KBM-7 (cell line): Measurements from ENCODE around the gene ACBD5.
"Not testable (repeated sequence)": the region's sequence is repeated elsewhere in the genome, so short reads cannot be mapped to it uniquely, and the experiment has no call there.

Source experiments
- DNase-seq: peaks from one replicate; pipeline ENCODE4 v3.0.0-alpha.2; 2015
- in situ Hi-C: fragments of 300-500 bp; cut with MboI; formaldehyde crosslinking; loops from 2 replicates; pipeline ENCODE4 v1.14.3; 2020; ENCODE audit warnings: low sequenced_read_pairs, low pct_unique_long_range_greater_than_20kb, mixed read lengths

The ACBD5 gene, protein sequence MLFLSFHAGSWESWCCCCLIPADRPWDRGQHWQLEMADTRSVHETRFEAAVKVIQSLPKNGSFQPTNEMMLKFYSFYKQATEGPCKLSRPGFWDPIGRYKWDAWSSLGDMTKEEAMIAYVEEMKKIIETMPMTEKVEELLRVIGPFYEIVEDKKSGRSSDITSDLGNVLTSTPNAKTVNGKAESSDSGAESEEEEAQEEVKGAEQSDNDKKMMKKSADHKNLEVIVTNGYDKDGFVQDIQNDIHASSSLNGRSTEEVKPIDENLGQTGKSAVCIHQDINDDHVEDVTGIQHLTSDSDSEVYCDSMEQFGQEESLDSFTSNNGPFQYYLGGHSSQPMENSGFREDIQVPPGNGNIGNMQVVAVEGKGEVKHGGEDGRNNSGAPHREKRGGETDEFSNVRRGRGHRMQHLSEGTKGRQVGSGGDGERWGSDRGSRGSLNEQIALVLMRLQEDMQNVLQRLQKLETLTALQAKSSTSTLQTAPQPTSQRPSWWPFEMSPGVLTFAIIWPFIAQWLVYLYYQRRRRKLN

DNA sequence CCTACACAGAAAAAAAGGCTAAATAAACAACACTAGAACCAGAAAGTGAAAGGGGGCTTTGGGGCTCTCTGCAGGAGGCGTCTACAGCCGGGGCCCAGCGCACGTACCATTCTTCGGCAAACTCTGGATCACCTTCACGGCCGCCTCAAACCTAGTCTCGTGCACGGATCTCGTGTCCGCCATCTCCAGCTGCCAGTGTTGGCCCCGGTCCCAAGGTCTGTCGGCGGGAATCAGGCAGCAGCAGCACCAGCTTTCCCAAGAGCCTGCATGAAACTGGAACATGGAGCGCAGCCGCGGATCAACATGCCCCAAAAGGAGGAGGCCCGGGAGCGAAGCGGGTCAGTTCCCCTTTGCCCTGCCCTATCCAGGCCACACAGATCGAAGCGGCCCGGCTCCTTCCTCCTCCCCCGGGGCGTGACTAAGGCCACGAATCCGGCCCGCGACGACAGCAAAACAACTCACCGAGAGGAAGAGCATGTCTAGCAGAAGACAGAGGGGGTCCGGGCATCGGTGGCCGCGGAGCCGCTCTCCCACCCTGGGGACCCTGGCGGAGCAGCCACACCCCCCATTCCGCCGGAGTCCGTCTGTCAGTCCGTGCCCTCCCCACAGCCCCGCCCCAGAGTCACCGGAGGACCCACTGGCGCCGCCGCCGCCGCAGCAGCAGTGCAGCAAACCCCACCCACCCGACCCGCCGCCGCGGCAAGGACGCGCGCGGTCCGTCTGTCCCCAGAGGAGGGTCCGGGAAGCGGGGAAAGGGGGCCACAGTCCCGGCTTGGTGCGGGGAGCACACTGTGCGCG lies at the start of gene ACBD5:
Gene ACBD5, minus strand, starts transcription at position 586 of the 798 bp plus-strand sequence. Its CDS starts 109 bp downstream, at position 477.
- DNase-seq, result peak; percentile 91
- in situ Hi-C loops, result no loop called here

GRCh38 chr10:27285093-27285492 lies 44.5 kb upstream of the ACBD5 start:
- peak; percentile 23 for DNase-seq
- in situ Hi-C loops, result no loop called here

DNA sequence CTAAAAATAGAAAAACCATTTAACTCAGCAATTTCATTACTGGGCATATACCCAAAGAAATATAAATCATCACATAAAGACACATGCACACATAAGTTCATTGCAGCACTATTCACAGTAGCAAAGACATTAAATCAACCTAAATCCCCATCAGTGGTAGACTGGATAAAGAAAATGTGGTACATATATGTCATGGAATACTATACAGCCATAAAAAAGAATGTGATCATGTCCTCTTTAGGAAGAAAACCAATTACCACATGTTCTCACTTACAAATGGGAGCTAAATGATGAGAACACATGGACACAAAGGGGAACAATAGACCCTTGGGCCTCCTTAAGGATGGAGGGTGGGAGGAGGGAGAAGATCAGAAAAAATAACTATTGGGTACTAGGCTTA lies 36.0 kb upstream of the ACBD5 start:
- DNase-seq, result no peak
- in situ Hi-C loops, result no loop called here

DNA sequence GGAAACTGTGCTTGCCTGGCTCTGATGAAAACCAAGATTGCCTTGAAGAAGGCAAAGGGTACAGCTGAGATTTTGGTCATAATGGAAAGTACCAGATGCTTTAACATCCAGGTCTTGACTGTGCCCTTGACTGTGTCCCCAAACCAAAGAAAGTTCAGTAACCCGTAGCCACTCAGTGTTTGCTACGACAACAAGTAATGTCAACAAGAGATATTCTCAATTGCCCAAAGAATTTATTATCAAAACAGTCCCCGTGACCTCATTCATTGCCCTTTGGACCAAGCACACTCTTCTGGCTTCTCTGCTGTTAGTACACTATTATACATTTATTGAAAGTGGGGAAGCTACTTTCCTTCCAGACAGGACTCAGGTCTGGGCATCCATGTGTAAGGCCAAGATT lies 25.4 kb upstream of the ACBD5 start:
- DNase-seq, in situ Hi-C loops: not testable (repeated sequence)

DNA sequence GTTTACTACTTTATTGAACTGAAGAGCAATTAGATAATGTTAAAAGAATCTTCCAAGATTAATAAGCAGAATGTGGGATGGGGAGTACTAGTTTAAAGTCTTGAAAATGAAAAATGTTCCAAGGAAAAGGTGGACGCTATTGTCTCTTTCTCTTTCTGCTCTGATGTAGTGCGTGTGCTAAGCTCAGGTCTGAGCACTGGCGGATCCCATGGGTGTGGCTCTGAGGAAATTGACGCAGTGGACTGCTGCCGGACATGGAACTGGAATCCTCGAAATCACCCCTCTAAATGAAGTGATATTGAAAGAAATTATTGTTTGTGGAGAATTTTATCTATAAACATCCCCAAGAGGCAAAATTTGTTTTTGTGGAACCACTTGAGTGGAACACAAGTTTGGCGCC lies 22.2 kb upstream of the ACBD5 start:
- DNase-seq, in situ Hi-C loops: not testable (repeated sequence)

GRCh38 chr10:27258838-27259812 lies 18.5 kb upstream of the ACBD5 start:
- in situ Hi-C loops, result no loop called here
- DNase-seq, result no peak

DNA sequence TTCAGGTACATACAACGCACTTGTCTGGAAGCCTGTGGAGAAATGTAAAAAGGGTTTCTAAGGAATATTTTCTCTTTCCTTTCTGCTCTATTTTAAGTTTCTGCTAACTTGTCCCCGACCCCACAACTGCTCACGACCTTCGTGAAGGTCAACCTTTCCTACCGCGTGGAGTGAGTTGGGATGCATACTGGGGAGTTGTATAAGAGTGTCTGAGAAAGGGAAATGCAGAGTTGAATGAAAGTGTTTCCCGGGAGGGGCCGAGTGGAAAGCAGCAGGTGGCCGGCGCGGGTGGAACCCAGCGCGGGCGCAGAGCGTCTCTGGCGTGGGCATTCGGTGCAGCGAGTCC lies 17.9 kb upstream of the ACBD5 start:
- in situ Hi-C loops, result no loop called here
- no peak for DNase-seq

- in situ Hi-C loops, result no loop called here
- DNase-seq, result no peak
Measured at GRCh38 chr10:27256299-27257189, 15.9 kb upstream of the ACBD5 start.

DNA sequence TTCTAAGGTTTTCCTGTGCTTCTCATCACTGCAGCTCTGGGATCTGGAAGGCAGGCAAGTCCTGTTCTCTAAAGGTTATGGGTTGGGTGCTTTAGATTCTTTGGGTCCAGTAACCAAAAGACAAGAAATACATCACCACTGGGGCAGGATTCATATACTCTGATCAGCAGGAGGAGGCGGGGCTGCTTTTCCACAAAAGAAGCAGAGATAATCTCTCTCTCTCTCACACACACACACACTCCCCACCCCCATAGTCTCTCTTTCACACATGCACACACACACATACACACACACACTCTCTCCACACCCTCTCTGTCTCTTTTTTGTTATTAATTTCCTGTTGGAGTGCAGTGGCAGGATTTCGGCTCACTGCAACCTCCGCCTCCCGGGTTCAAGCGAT lies 13.0 kb upstream of the ACBD5 start:
- no peak for DNase-seq
- in situ Hi-C loops, result no loop called here

- in situ Hi-C loops, result no loop called here
- no peak for DNase-seq
Measured at GRCh38 chr10:27252267-27253000, 11.8 kb upstream of the ACBD5 start.

- no peak for DNase-seq
- in situ Hi-C loops, result no loop called here
Measured at GRCh38 chr10:27251554-27251953, 11.0 kb upstream of the ACBD5 start.

DNA sequence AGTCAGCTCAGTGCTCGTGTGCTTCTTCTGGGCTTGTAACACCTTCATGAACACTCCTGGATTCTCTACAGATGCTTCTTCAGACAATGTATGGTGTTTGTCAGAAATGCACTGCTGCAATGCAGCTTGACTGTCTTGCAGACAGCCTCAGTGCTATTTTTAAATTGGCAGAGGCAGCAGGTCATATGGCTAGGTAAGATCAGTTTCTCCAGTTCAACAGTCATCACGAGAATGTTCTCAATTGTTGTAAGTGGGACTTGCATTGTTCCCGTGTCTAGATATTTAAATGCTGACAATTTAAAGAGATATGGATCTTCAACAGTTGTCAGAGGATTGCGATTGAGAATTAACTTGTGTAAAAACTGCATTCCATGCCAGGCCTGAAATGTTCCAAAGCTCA lies 7.6 kb upstream of the ACBD5 start:
- DNase-seq, result no peak
- in situ Hi-C loops, result no loop called here

GRCh38 chr10:27247441-27247840 lies 6.8 kb upstream of the ACBD5 start:
- in situ Hi-C loops, result no loop called here
- no peak for DNase-seq

DNA sequence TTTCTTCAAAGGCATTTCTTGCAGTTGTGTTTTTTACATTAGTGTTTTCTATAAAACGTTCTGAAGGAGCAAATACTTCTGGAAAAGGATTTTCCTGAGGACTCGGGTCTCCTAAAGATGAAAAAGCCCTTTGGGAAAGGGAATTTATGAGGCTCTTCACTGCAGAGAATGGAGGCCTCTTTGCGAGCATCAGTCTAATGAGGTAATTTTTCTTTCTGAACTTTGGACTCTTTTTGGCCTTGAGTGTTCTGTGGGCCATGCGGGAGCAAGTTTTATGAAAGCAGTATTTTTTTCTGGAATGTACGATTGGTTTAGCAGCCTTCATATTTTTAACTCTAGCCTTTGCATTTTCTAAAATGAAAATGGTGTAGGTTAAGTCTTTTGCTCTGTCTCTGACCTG lies 6.4 kb upstream of the ACBD5 start:
- in situ Hi-C loops, result no loop called here
- no peak for DNase-seq

- in situ Hi-C loops, result no loop called here
- DNase-seq, result no peak
Measured at GRCh38 chr10:27245836-27246235, 5.2 kb upstream of the ACBD5 start.

DNA sequence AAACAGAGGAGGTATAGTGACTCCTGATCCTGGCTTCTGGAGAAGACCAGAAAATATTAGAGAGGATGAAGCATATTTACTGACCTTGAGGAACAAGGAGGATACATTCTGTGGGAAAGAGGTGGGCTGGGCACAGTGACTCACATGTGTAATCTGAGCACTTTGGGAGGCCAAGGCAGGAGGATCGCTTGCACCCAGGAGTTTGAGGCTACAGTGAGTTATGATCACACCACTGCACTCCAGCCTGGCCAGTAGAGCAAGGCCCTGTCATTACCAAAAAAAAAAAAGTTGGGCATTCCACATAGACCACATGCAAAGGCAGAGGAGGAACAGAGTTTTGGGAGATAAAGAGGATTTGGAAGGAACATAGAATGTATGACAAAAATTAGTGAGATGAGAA lies 4.4 kb upstream of the ACBD5 start:
- in situ Hi-C loops, result no loop called here
- no peak for DNase-seq

DNA sequence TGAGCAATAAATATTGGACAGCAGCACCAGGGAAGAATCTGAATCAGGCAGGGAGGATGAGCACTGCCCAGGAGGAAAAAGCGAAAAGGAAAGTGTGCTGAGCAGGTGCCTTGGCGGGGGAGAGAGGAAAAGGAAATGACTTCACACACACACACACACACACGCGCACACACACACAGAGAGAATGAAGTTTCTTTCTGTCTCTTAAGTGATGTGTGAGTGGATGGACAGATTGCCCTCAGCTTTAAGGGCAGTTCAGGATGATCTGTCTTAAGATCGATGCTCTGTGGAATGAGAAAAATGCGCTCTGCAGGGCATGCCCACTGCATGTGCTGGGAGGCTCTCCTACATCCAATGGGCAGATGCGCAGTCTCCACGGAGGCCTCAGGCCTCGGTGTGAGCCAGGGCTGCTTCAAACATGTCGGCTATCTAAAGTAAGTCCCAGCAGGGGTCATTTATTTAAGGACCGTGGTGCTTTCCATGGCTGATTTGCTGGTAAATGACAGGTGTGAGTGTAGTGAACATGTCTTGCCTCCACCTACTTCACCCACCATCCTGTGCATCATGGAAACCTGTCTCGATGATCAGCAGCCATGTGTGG lies 2.5 kb upstream of the ACBD5 start:
- peak; percentile 81 for DNase-seq
- in situ Hi-C loops, result no loop called here
